ENCODE results near the gene MOSPD2.

Gene MOSPD2

DNA sequence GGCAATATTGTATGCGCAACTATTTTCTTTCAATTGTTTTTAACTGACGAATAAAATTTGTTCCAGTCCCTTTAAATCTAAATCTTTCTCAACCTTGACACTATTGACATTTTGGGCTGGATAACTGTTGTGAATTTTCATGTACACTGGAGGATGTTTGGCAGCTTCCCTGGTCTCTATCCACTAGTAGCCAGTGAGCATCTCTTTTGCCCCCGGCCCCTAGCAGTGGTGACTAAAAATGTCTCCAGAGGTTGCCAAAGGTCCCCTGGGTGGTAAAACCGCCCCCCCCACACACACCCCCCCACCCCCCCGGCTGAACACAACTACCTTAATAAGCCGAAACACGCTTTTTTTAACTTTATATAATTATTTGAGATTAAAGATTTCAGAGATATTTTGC is 866 bp upstream of the MOSPD2 start:
- TF ChIP-seq YY1 (IDR thresholded peaks at IDR 0.05; ENCODE audit: low read depth) (no peak), USF1 (IDR thresholded peaks at IDR 0.05) (no peak), EGR1 (IDR thresholded peaks at IDR 0.05) (no peak), CREB1 (IDR thresholded peaks at IDR 0.05; ENCODE audit: low read depth) (no peak), RAD21 (IDR thresholded peaks at IDR 0.05; ENCODE audit: low read depth) (no peak), TEAD4 (IDR thresholded peaks at IDR 0.05) (no peak), NFIC (IDR thresholded peaks at IDR 0.05) (no peak), CEBPB (IDR thresholded peaks at IDR 0.05) (no peak), TCF12 (IDR thresholded peaks at IDR 0.05; ENCODE audit: low read depth) (no peak), ZBTB7A (IDR thresholded peaks at IDR 0.05; ENCODE audit: low read depth) (no peak), EP300 (IDR thresholded peaks at IDR 0.05; ENCODE audit: borderline replicate concordance) (no peak), FOXM1 (IDR thresholded peaks at IDR 0.05; ENCODE audit: borderline replicate concordance, low read depth) (no peak), TAF1 (IDR thresholded peaks at IDR 0.05; ENCODE audit: low read depth) (no peak)
- TF ChIP-seq, protein P1, sequence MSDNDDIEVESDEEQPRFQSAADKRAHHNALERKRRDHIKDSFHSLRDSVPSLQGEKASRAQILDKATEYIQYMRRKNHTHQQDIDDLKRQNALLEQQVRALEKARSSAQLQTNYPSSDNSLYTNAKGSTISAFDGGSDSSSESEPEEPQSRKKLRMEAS (IDR thresholded peaks at IDR 0.05): no peak
- TF ChIP-seq, protein P2, sequence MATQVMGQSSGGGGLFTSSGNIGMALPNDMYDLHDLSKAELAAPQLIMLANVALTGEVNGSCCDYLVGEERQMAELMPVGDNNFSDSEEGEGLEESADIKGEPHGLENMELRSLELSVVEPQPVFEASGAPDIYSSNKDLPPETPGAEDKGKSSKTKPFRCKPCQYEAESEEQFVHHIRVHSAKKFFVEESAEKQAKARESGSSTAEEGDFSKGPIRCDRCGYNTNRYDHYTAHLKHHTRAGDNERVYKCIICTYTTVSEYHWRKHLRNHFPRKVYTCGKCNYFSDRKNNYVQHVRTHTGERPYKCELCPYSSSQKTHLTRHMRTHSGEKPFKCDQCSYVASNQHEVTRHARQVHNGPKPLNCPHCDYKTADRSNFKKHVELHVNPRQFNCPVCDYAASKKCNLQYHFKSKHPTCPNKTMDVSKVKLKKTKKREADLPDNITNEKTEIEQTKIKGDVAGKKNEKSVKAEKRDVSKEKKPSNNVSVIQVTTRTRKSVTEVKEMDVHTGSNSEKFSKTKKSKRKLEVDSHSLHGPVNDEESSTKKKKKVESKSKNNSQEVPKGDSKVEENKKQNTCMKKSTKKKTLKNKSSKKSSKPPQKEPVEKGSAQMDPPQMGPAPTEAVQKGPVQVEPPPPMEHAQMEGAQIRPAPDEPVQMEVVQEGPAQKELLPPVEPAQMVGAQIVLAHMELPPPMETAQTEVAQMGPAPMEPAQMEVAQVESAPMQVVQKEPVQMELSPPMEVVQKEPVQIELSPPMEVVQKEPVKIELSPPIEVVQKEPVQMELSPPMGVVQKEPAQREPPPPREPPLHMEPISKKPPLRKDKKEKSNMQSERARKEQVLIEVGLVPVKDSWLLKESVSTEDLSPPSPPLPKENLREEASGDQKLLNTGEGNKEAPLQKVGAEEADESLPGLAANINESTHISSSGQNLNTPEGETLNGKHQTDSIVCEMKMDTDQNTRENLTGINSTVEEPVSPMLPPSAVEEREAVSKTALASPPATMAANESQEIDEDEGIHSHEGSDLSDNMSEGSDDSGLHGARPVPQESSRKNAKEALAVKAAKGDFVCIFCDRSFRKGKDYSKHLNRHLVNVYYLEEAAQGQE (IDR thresholded peaks at IDR 0.05; ENCODE audit: low read depth): no peak

DNA sequence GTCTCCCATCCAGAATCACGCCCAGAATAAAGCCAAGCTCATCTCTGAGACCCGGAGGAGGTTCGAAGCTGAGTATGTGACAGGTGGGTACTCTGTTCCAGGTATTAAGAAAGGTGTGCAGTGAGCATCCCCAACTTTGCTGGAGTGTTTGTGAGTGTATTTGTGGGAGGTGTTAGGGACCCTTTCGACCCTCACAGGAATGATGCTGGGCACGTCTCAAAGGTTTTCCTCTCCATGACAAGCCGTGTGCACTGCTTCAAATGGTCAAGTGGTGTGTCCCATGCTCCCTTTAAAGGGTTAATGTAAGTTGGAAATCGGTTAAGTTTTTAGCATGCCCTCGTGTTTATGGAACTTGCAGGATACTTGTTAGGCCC is 442 bp downstream of the MOSPD2 start:
- TF ChIP-seq, protein P2 (IDR thresholded peaks at IDR 0.05; ENCODE audit: low read depth): no peak
- TF ChIP-seq, protein P1 (IDR thresholded peaks at IDR 0.05): no peak
- TF ChIP-seq TEAD4 (IDR thresholded peaks at IDR 0.05) (no peak), EP300 (IDR thresholded peaks at IDR 0.05; ENCODE audit: borderline replicate concordance) (no peak), TCF12 (IDR thresholded peaks at IDR 0.05; ENCODE audit: low read depth) (no peak), USF1 (IDR thresholded peaks at IDR 0.05) (no peak), RAD21 (IDR thresholded peaks at IDR 0.05; ENCODE audit: low read depth) (no peak), FOXM1 (IDR thresholded peaks at IDR 0.05; ENCODE audit: borderline replicate concordance, low read depth) (no peak), NFIC (IDR thresholded peaks at IDR 0.05) (no peak), CREB1 (IDR thresholded peaks at IDR 0.05; ENCODE audit: low read depth) (no peak), YY1 (IDR thresholded peaks at IDR 0.05; ENCODE audit: low read depth) (no peak), CEBPB (IDR thresholded peaks at IDR 0.05) (no peak), ZBTB7A (IDR thresholded peaks at IDR 0.05; ENCODE audit: low read depth) (no peak), EGR1 (IDR thresholded peaks at IDR 0.05) (no peak), TAF1 (IDR thresholded peaks at IDR 0.05; ENCODE audit: low read depth) (no peak)

DNA sequence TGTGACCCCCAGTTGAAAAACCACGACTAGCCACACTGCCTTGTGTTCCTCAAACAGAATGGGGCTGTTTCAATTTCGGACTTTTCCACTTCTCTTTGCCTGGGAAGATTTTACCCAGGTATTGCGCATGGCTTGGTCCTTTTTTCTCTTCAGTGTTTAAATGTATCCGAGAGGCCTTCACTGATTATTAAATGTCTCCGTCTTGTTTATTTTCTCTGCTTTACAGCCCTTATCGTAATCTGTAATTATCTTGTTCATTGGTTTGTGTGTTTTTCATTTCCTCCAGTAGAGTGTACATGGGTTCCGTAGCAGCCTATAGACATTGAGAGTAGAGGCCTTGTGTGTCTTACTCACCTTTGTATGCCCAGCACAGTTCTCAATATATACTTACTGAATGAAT is 2.4 kb downstream of the MOSPD2 start:
- TF ChIP-seq, protein P1 (IDR thresholded peaks at IDR 0.05): no peak
- TF ChIP-seq NFIC (IDR thresholded peaks at IDR 0.05): no peak
- TF ChIP-seq RAD21 (IDR thresholded peaks at IDR 0.05; ENCODE audit: low read depth): no peak
- TF ChIP-seq, protein P2 (IDR thresholded peaks at IDR 0.05; ENCODE audit: low read depth): no peak
- no peak for TF ChIP-seq YY1 (IDR thresholded peaks at IDR 0.05; ENCODE audit: low read depth)
- TF ChIP-seq TEAD4 (IDR thresholded peaks at IDR 0.05): no peak
- TF ChIP-seq EP300 (IDR thresholded peaks at IDR 0.05; ENCODE audit: borderline replicate concordance): no peak
- TF ChIP-seq FOXM1 (IDR thresholded peaks at IDR 0.05; ENCODE audit: borderline replicate concordance, low read depth): no peak

GRCh38 chrX:14883826-14884225 is 10.6 kb downstream of the MOSPD2 start:
- no peak for TF ChIP-seq RAD21 (IDR thresholded peaks at IDR 0.05; ENCODE audit: low read depth)
- TF ChIP-seq FOXM1 (IDR thresholded peaks at IDR 0.05; ENCODE audit: borderline replicate concordance, low read depth): no peak
- TF ChIP-seq EGR1 (IDR thresholded peaks at IDR 0.05): no peak
- no peak for TF ChIP-seq CEBPB (IDR thresholded peaks at IDR 0.05)
- TF ChIP-seq, protein P1 (IDR thresholded peaks at IDR 0.05): no peak
- no peak for TF ChIP-seq TEAD4 (IDR thresholded peaks at IDR 0.05)

All from Ishikawa (cell line).